ENCODE results near the gene DRGX. TPM values are rescaled to one million over a fixed set of nuclear protein-coding genes. Genes with fewer than 3 reads are reported as not detected.

Gene DRGX
- polyA plus RNA-seq, 1 experiment: not detected

DNA sequence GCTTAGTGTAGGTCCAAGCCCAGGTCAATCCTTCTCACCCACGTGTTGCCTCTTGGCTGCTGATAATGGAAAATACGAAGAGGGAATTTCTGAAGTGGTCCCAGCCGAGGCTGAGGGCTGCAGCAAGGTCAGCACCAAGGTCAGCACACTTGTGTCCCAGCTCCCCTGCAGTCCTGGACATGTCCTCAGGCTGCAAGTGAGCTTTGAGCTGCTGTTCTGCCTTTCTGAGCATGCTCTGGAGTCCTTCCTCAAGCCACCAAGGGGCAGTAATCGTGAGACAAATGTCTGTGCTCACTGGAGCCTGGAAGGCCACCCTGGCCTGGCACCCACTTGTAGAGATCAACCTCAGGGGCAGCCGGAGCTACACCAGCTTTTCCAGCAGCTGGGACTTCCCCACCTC, 28.3 kb downstream of the DRGX start:
- H3K4me3 ChIP-seq (ENCODE audit: low read depth, low read length): no peak overlapping the region
- TF ChIP-seq, protein P1, sequence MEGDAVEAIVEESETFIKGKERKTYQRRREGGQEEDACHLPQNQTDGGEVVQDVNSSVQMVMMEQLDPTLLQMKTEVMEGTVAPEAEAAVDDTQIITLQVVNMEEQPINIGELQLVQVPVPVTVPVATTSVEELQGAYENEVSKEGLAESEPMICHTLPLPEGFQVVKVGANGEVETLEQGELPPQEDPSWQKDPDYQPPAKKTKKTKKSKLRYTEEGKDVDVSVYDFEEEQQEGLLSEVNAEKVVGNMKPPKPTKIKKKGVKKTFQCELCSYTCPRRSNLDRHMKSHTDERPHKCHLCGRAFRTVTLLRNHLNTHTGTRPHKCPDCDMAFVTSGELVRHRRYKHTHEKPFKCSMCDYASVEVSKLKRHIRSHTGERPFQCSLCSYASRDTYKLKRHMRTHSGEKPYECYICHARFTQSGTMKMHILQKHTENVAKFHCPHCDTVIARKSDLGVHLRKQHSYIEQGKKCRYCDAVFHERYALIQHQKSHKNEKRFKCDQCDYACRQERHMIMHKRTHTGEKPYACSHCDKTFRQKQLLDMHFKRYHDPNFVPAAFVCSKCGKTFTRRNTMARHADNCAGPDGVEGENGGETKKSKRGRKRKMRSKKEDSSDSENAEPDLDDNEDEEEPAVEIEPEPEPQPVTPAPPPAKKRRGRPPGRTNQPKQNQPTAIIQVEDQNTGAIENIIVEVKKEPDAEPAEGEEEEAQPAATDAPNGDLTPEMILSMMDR (IDR thresholded peaks at IDR 0.05; ENCODE audit: low read depth, low read length): no peak
- peaks cover 7% of the 10 kb centered on the region for H3K27me3 ChIP-seq (ENCODE audit: control insufficient read depth, insufficient read depth, low read length)
- ChIA-PET POLR2A (no interaction called here), CTCF (no interaction called here)
- H3K9me3 ChIP-seq (ENCODE audit: control insufficient read depth, insufficient read depth, low read length): no peaks in the 10 kb centered on the region
- DNase-seq (ENCODE audit: low read depth, low spot score): no peak
- no peak overlapping the region for H3K27ac ChIP-seq (ENCODE audit: low read depth, low read length)

- POLR2A ChIA-PET: no interaction called here
- DNase-seq (ENCODE audit: low read depth, low spot score): no peak
- Histone ChIP-seq H3K9me3 (ENCODE audit: control insufficient read depth, insufficient read depth, low read length) (no peaks in the 10 kb centered on the region), H3K4me3 (ENCODE audit: low read depth, low read length) (no peak overlapping the region), H3K27ac (ENCODE audit: low read depth, low read length) (no peak overlapping the region), H3K27me3 (ENCODE audit: control insufficient read depth, insufficient read depth, low read length) (peaks cover 10% of the 10 kb centered on the region)
- CTCF ChIA-PET: no interaction called here
- TF ChIP-seq, protein P1 (IDR thresholded peaks at IDR 0.05; ENCODE audit: low read depth, low read length): no peak
Observed at GRCh38 chr10:49366460-49366859, 29.4 kb downstream of the DRGX start.

- Histone ChIP-seq H3K27ac (ENCODE audit: low read depth, low read length) (no peak overlapping the region), H3K9me3 (ENCODE audit: control insufficient read depth, insufficient read depth, low read length) (no peaks in the 10 kb centered on the region; the same call in 1 of the 2 replicates), H3K27me3 (ENCODE audit: control insufficient read depth, insufficient read depth, low read length) (peaks cover 10% of the 10 kb centered on the region), H3K4me3 (ENCODE audit: low read depth, low read length) (no peak overlapping the region)
- no peak for DNase-seq (ENCODE audit: low read depth, low spot score)
- ChIA-PET POLR2A (no interaction called here), CTCF (no interaction called here)
- TF ChIP-seq, protein P1 (IDR thresholded peaks at IDR 0.05; ENCODE audit: low read depth, low read length): no peak
Observed at GRCh38 chr10:49365675-49366415, 30.0 kb downstream of the DRGX start.

- DNase-seq (ENCODE audit: low read depth, low spot score): no peak
- POLR2A ChIA-PET: no interaction called here
Observed at GRCh38 chr10:49365275-49365674, 30.6 kb downstream of the DRGX start.

DNA sequence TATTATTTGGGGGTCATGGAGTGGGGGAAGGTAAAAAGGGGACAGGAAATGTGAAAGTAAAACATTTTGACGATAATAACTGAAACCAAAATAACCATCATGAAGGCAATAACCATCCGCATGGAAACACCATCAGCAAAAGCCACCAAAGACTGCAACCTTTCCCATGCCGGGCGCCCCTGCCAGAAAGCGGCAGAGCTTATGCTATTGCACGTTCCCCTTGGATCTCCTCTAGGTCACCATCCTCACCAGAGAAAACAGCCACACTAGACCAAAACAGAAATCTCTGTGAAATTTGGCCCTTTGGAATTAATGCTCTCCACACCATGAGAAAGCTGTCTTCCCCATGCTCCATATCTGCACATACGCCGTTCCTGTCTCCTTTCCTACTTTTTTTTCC, 31.1 kb downstream of the DRGX start:
- H3K9me3 ChIP-seq (ENCODE audit: control insufficient read depth, insufficient read depth, low read length): no peaks in the 10 kb centered on the region; the same call in 1 of the 2 replicates
- TF ChIP-seq, protein P1 (IDR thresholded peaks at IDR 0.05; ENCODE audit: low read depth, low read length): no peak
- no peak for DNase-seq (ENCODE audit: low read depth, low spot score)
- H3K27ac ChIP-seq (ENCODE audit: low read depth, low read length): no peak overlapping the region
- H3K4me3 ChIP-seq (ENCODE audit: low read depth, low read length): no peak overlapping the region
- H3K27me3 ChIP-seq (ENCODE audit: control insufficient read depth, insufficient read depth, low read length): peaks cover 10% of the 10 kb centered on the region
- POLR2A ChIA-PET: no interaction called here
- CTCF ChIA-PET: no interaction called here

More at GRCh38 chr10:49365275-49365674, 30.6 kb downstream of the DRGX start:
- no peaks in the 10 kb centered on the region; the same call in 1 of the 2 replicates for H3K9me3 ChIP-seq (ENCODE audit: control insufficient read depth, insufficient read depth, low read length)
- peaks cover 10% of the 10 kb centered on the region for H3K27me3 ChIP-seq (ENCODE audit: control insufficient read depth, insufficient read depth, low read length)
- CTCF ChIA-PET: no interaction called here
- TF ChIP-seq, protein P1 (IDR thresholded peaks at IDR 0.05; ENCODE audit: low read depth, low read length): no peak
- no peak overlapping the region for H3K27ac ChIP-seq (ENCODE audit: low read depth, low read length)
- H3K4me3 ChIP-seq (ENCODE audit: low read depth, low read length): no peak overlapping the region

Measured in AG04450 (cell line).